ENCODE data around the gene PAM.

DNA sequence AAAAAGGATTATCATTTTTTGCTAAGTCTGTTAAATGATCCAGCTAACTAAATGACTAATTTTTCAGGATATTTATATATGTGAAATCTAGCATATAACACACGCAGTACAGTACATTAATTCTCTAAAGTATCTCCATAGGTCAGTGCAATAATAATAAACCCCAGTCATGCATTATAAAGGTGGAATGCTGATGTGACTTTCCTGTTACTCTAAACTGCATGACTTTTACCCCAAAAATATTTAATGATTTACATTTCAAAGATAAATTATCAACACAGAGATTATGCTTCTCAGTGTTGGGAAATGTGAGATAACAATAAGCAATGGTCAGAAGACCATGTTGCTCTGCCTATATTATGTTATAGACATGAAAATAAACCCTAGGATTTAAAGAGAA is 34.1 kb upstream of the PAM start:
- no peak for TF ChIP-seq CTCF (IDR thresholded peaks at IDR 0.05)
- no peak for TF ChIP-seq POLR2A (IDR thresholded peaks at IDR 0.05)

All from heart left ventricle (tissue), 13 donors.